SK-N-DZ (cell line): ENCODE data around the gene CISTR. TPM values are rescaled to one million over a fixed set of nuclear protein-coding genes. Genes with fewer than 3 reads are reported as not detected.
"Not testable (repeated sequence)": the region's sequence is repeated elsewhere in the genome, so short reads cannot be mapped to it uniquely, and the experiment has no call there.

Source experiments
- DNase-seq: peaks from one replicate; pipeline ENCODE4 v3.0.0-alpha.2; 2015; ENCODE audit warnings: low spot score
- polyA plus RNA-seq, 2 experiments: library from polyadenylated mRNA; depleted of rRNA; stranded (reverse); fragments of >200 nt; gene quantifications; 2 replicates each; pipeline ENCODE4 v1.2.3, GENCODE V29; 2014

CISTR gene
- polyA plus RNA-seq (2014; cell fraction: cytosol; rRNA removed), result not detected in 2 replicates
- not detected in 2 replicates for polyA plus RNA-seq (2014; cell fraction: nucleus; rRNA removed)

DNA sequence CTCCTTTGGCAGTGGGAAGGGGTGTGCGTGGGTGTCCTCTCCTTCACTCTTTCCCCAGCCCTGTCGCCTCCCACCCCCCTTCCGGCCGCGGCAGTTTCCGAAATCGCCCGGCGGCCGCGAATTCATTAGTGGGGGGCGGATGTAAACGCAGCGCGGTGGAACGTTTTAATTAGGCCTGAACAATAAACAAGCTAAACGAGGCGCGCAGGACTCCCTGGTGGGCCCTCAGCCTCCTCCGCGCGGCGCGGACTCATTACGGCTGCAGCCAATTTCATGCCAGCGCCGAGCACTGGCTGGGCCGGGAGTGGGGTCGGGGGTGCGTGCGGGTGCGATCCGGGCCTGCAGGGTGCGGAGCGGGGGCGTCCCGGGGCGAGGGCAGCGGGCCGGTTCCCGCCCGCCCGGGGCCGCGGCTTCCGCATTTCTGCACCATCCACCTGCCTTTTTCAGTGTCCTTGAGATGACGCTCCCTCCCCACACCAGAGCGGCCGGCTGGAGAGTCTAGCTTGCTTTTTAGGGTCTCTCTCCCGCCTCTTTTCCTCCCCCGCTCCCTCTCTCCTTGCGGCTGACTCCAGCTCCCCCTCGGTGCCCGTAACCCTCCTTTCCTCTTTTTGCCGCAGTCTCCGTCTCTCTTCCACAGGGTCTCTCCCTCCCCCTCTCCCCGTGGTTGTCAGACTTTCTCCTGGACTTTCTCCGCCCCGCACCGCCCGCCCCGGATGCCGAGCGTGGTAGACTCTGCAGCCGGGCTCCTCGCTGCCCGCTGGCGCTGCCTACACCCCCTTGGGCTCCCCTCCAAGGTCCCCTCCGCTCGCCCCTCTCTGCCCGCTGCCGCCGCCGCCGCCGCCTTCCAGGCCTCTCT is at the start of gene CISTR:
Gene CISTR (minus strand): TSS at position 644 of the 856 bp plus-strand sequence.
- DNase-seq, result no peak

DNA sequence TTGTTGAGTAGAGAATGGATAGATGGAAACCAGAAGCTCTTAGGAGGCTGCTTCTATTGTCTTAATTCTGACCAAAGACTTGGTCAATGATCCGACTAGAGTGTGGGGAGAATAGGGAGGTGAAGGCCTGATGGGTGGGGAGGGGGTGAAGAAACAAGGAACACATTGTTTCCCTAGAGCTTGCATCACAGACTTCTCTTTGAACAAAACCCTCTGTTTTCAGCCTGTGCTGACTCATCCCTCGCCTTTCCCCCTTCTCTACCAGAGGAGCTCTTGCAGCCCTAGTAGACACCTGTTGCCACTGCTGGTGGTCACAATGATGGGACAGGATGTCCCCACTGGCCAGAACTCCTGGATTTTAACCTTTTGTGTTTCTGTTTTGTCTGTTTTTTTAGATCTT is 46.8 kb upstream of the CISTR start:
- no peak for DNase-seq

DNA sequence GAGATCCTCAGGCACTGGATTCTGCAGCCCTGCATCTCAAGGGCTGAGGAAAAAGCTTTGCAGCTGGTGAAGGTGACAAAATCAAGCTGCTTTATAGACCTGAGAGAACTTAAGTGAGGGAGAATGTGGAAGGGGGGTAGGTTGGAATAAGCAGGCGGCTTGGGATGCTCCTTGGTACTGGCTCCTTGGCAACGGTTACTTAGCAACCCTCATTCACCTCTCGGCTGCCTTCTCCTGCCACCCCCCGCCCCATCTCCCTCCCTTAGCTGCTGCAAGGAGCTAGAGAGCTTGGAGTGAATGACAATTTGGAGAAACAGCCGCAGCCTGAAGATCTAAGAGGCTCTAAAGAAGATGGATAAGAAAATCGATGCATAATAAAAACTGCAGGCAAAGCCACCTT is 44.1 kb upstream of the CISTR start:
- peak; percentile 19 for DNase-seq

DNA sequence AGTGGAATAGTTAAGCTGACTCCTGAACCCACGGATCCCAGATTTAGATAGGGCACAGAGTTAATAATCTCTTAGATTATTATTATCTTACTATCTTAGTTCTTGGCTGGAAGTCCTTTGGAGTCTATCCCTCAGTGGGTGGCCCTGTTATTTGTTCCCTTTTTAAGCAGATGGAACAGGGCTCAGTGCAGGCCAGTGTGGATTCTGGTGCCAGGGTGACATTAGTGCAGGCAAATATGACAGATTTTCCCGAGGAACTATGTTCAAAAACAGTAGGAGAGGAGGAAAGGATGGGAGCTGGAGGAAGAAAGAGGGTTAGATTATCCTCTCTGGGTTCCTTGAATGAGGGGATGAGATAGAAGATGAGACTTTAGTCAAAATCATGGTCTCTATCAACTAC is 41.4 kb upstream of the CISTR start:
- DNase-seq, result no peak

DNA sequence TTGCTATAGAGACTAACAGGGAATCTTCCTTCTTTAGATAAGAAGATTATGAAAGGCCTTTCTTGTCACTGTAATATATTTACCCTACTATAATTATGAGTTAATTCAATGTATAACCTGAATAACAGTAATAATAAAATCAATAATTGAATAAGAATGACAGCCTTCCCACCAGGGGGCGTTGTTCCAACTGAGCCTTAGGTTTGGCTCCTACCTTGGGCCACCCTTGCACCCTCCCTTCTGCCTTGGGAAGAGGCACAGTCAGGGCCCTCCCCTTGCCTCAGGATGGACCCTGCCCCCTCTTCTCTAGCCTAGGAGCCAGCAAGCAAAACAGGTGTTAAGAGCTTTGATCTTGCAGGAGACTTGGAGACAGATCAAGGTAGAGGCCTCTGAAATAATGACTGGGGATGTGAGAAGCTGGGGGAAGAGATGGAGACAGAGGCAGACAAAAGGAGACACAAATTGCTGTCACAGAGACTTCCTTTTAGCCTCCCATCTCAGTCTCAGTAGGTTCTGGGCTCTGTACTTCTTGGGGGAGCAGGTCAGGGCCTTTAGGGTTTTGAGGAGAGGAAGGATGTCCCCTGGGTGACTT is 40.1 kb upstream of the CISTR start:
- no peak for DNase-seq

DNA sequence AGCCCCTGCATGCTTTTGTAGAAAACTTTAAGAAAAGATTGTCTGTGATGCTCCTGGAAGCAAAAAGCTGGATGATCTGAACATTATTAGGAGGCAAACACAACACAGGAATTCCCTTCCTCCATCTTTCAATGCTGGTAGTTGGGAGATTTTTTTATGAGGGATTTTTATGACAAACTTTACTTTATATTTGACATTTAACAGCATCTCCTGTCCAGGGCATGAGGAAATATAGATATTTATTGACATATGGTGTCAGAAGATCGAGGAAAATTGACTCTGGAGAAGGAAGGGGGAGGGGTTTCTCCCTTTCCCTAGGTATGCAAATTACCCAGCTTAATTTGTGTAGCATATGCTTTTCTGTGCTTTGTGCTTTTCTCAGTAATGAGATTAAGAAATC is 37.8 kb upstream of the CISTR start:
- no peak for DNase-seq

DNA sequence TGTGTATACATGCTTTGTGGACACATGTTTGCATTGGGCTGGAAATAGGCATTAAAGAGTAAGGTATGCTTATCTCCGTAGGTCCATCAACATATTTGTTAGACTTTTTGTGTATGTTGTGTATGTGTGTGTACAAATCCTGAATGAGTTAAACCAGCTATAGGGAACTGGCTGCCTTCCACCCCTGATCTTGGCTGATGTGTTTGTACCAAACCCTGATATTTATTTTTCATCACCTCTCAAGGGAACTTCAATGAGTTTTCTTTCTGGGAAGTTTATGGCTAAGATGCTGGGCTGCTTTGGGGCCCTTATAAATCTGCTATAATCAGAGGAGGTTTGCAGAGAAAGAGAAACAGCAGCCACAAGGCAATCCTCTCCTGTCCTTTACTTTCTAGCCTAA is 37.1 kb upstream of the CISTR start:
- DNase-seq, result no peak

DNA sequence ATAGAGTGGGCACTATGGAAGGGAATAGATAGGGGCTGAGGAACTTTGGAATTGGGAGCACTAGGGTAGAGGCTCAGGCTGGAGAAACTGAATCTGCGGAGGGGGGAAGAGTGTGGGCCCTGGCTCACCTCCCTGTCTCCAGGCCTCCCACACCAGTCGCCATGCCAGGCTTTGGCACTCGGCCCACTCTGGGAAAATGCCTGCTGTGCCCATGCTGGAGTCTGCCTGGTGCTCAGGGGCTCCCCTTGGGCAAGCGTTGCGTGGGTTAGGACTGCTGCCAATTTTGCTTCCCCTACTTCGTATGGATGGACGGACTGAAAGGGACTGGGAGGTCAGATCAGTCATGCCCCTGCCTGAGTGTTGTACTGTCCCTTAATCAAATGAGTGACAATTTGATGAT is 34.6 kb upstream of the CISTR start:
- DNase-seq, result no peak

DNA sequence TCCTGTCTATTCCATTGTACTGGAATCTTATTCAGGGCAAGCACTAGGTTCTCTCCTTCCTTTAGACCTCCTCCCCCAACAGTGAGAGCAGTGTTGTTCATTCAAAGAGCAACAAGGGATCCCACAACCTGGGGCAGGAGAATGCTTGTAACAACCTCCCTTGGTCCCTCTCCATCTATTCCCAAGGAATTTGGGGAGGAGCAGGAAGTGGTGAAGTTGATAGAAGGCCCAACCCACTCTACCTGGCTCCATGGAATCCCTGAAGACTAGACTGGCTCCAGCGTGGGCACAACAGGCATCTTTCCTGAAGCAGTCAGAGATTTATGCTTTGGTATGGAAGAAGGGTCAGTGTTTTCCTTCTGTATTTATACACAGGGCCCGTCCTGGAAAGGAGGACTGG is 33.4 kb upstream of the CISTR start:
- no peak for DNase-seq

DNA sequence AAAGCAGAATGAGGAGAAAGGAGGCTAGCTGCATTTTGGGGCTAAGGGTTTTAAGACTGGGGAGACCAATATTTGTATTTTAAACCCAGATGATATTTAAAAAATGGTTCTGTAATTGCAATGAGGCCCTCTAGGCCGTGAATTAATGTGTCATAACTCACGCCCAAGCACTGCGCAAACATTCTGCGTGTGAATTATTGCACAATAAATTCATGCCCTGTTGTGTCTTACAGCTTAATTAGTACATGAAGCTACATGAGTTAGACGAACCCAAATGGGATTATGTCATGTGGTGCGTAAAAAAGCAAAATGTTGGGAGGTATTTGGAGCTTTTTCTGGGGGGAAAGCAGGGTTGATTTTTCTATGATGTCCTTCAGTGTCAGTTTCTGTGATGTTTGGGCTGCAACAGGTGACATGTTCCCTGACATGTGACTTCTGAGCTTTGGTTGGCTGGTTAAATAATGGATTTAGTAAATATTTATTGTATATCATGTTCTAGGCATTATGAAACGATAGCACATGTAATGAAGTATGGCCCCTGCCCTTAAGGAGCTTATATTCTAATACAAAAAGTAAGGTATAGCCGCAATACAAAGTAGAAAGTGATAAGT is 30.4 kb upstream of the CISTR start:
- no peak for DNase-seq

DNA sequence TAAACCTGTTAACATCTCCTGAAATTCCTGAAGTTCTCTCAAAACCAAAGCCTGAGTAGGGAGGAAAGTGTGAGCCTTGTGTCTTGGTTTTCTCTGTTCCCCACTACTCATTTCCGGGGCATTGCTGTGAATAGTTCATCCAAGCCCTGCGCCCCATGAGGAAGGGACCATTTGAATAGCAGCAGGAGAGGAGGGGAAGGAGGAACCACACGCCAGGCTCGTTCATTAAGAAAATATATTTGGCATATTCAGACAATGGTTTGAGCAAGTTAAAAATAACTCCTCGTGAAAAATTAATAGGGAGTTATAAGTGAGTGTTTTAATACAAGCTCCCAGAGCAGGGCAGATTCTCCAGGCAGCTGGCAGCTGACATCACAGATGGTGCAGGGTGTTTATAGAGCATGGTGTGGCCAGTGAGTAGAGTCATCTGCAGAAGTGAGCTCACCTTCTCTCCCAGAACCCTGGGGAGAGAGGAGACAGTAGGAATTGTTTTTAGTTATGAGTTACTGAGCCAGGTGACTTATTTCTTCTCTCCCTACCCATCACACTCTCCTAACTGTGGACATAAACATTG is 29.5 kb upstream of the CISTR start:
- no peak for DNase-seq

DNA sequence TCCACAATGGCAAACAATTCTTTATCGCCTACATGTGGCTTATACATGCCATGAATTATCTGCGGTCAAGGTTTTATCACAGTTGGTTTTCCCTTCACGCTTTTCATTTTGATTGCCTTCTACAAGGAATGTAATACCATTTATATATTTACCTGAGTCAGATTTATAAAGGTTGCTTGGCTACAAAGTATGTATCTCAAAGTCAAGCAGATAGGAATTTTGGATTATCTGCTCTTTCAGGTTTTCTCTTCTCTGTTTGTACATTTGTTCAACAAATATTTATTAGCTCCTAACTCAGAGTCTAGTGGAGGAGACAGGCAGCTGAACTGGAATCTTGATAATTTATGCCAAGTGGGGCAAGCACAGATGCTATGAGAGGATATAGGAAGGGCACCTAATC is 28.5 kb upstream of the CISTR start:
- no peak for DNase-seq

DNA sequence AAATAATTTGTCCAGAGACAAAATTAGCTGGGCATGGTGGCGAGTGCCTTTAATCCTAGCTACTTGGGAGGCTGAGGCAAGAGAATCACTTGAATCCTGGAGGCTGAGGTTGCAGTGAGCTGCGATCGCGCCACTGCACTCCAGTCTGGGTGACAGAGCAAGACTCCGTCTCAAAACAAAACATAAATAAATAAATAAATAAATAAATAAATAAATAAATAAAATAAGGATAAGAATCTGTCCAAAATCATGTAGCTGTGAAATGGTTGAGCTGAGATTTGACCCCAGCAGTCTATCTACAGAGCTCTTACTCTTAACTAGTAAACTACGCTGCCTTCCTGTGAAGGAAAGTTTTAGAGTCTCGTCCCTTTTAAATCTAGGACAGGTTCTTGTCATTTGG is 27.9 kb upstream of the CISTR start:
- DNase-seq, result not testable (repeated sequence)

DNA sequence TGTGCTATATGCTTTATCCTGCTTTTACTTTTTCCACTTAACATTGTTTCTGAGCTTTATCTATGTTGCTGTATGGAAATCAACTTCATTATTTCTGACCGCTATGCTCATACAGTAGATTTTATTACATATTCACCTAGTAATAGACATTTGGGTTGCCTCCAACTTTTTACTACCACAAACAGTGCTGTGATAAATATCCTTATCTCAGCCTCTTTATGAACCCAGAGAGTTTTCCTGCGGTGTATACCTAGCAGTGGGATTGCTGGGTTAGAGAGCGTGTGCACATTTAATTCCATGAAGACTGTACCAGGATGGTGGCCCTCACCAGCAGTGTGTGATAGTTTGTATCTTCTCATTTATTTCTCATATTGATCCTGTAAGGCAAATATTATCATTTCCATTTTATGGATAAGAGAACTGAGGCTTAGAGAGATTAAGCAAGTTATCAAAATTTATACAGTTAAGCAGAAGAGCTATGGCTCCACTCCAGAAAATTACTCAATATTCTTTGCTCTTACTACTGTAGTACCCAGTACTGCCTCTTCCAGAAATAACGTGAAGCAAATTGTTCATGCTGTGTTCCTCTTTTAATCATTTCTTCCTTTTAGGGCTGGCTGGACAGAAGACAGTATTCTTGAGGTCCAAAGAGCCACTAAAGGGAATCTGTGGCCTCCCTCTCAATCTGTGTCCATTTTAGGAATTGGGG is 26.3 kb upstream of the CISTR start:
- DNase-seq, result no peak

DNA sequence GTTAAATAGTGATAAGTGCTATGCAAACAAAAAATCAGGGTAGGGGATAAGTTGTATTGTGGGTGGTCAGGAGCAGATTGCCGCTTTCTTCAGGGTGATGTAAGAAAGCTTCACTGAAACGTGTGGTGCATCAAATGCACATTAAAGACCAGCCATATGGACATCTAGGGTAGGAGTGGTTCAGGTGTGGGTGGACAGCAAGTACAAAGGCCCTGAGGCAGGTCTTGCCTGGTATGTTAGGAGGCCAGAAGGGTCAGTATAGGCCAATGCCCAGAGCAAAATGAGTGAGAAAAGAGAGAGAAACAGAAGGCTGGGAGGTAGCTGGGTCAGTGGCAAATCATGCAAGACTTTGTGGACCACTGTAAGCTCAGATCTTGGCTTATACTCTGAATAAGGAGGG is 25.6 kb upstream of the CISTR start:
- no peak for DNase-seq

DNA sequence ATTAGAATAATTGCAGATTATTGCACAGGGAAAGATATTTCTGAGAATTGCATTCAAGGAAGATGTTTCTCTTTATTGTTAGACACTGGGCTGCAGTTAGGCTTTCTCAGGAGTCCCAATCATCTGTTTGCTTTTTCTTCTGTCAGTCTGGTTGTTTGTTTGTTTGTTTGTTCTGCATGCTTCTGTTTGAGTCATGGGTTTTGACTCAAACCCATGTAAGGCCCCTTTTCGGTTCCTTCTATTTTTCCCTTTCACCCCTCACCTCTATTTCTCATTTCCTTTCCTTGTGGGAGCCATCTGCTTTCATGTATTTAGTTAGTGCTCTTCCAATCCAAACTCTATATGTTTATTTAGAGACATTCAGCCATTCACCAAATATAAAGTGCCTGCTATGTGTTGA is 25.1 kb upstream of the CISTR start:
- DNase-seq, result no peak

DNA sequence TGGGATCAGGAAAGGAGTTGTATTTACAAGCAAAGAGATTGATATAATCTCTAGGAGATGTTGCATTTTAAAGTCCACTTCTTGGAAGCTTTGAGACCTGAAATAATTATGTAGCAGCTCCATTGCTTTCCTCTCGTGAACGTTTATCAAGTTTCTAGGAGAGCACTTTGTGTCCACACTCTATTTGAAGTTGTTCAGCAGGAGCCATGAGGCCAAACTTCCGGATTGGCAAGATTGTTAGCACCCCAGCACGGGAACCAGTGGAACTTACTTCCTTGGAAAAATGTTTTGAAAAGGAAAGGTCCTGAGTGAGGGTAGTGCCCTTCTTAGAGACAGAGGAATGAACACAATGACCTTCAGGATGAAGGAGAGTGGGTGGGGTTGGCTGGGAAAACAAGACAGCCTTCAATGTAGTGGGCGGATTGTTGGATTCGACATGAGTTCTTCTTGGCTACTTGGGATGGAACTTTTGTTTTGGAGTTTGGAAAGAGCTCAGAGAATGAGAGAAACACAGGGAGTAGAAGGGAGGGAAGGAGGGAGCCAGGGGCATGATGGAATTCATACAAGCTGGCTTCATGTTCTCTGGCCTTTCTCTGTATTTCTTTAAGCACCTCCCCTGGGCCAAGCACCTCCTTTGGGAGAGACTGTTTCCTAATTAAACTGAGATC is 23.8 kb upstream of the CISTR start:
- DNase-seq, result no peak

DNA sequence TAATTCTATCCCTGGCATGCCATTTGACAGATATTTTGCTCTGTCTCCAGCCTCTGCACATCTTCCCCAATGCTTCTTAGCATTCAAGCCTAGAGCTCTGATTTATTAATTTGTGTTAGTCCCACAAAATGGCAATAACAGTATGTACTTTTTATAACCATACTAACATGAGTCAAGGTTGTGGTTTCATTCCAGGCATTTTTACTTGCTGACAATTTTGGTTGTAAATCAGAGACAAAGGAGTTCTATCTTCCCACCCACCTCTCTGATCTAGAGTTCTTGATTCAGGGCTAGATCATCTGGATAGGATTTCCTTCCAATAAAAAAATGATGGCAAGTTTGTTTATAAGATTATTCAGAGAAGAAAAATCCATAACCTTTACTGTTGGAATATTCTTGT is 18.5 kb upstream of the CISTR start:
- DNase-seq, result no peak

DNA sequence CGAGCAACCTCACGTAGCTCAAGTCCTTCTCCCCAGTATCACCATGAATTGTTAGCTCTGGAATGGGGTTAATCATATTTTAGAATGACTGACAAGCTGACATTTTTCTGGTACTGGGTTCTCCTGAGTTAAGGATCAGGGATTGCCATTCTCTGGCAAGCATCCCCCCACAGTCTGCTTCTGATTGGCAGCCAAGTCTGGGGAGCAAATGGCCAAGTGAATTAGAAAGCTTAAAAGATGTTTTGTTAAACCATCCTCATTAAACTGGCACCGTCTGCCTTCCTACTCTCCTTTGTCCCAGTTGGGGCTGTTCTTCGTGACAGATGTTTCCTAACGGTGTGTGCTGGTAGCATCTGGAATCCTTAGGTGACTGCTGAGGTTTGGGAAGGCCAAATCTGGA is 17.2 kb upstream of the CISTR start:
- no peak for DNase-seq

DNA sequence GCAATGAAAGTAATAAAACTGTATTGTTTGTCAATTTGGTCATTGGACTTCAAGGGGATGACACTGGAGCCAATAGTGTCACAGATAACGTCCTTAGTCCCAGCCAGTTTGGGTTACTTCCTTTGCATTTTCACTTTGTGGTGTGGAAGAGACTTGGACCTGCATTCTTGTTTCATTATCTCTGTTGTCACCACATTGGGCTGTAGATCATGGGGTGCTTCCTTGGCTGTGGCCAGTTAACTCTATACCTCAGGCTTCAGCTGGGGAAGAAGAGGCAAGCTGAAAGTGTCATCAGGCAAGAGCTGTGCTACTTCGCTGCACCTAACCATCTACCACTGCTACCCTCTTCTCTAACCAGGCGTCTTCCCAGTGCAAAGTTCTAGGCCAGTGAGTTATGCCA is 15.1 kb upstream of the CISTR start:
- no peak for DNase-seq

DNA sequence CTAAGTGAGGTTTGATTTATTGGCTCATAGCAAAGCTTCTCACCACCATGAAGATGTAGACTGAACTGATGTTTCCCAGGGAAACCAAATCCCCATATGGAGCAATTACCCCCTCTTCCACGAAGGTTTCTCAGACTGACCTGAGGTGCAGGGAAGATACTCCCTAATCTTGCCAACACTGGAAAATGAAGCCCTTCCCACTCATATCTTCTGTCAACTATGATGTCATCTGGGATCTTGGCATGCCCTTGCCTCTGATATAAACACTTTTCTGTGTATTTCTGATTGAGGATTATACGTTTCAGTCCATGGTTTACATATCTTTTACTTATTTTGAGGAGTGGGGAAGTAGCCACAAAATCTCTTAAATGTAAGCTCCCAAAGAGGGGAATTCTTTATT is 14.1 kb upstream of the CISTR start:
- no peak for DNase-seq
